H9 (cell line): ENCODE data around the gene METTL2A. TPM values are rescaled to one million over a fixed set of nuclear protein-coding genes. Genes with fewer than 3 reads are reported as not detected.
"Not testable (repeated sequence)": the region's sequence is repeated elsewhere in the genome, so short reads cannot be mapped to it uniquely, and the experiment has no call there.

Experiments used
- DNase-seq: peaks from one replicate; pipeline ENCODE4 v3.0.0-alpha.2; 2017
- H2AFZ ChIP-seq: one replicate; pipeline ENCODE4 v1.6.1; 2013; ENCODE audit warnings: mild to moderate bottlenecking, low read length, control low read depth, moderate library complexity
- H2AK5ac ChIP-seq: 2 replicates; pipeline ENCODE4 v1.6.1; 2013; ENCODE audit warnings: low read length, control low read depth, mixed read lengths; ENCODE audit not compliant: insufficient read length
- H2BK120ac ChIP-seq: one replicate; pipeline ENCODE4 v1.6.1; 2013; ENCODE audit warnings: low read depth, mild to moderate bottlenecking, low read length, control low read depth, inconsistent platforms; ENCODE audit not compliant: poor library complexity, severe bottlenecking
- H2BK12ac ChIP-seq: 2 replicates; pipeline ENCODE4 v1.6.1; 2013; ENCODE audit warnings: low read length, control low read depth, mixed read lengths, low read depth; ENCODE audit not compliant: insufficient read length
- H2BK15ac ChIP-seq: 2 replicates; pipeline ENCODE4 v1.6.1; 2013; ENCODE audit warnings: low read depth, low read length, control low read depth
- H2BK20ac ChIP-seq: one replicate; pipeline ENCODE4 v1.6.1; 2013; ENCODE audit warnings: low read depth, mild to moderate bottlenecking, low read length, control low read depth, inconsistent platforms; ENCODE audit not compliant: poor library complexity, severe bottlenecking
- H2BK5ac ChIP-seq: 2 replicates; pipeline ENCODE4 v1.6.1; 2013; ENCODE audit warnings: low read length, control low read depth, mixed read lengths; ENCODE audit not compliant: insufficient read length
- H3K14ac ChIP-seq: 2 replicates; pipeline ENCODE4 v1.6.1; 2013; ENCODE audit warnings: low read length, control low read depth; ENCODE audit not compliant: insufficient read depth
- H3K18ac ChIP-seq: 2 replicates; pipeline ENCODE4 v1.6.1; 2013; ENCODE audit warnings: low read depth, mild to moderate bottlenecking, mixed read lengths, low read length, control low read depth; ENCODE audit not compliant: insufficient read length
- H3K23ac ChIP-seq: 2 replicates; pipeline ENCODE4 v1.6.1; 2013; ENCODE audit warnings: low read length, control low read depth, mixed read lengths, low read depth; ENCODE audit not compliant: insufficient read length
- H3K23me2 ChIP-seq: 2 replicates; pipeline ENCODE4 v1.6.1; 2013; ENCODE audit warnings: low read depth, mild to moderate bottlenecking, mixed read lengths, low read length, control low read depth; ENCODE audit not compliant: insufficient read length, poor library complexity, severe bottlenecking
- H3K27ac ChIP-seq: 2 replicates; pipeline ENCODE4 v1.5.1; 2013; ENCODE audit warnings: low read length, control low read depth, mixed read lengths, low read depth; ENCODE audit not compliant: insufficient read length
- H3K27me3 ChIP-seq: 2 replicates; pipeline ENCODE4 v1.6.1; 2013; ENCODE audit warnings: low read length, control low read depth, inconsistent platforms; ENCODE audit not compliant: insufficient read depth
- H3K4ac ChIP-seq: 2 replicates; pipeline ENCODE4 v1.6.1; 2013; ENCODE audit warnings: low read depth, mild to moderate bottlenecking, control low read depth, inconsistent platforms, low read length, moderate library complexity
- H3K4me1 ChIP-seq: 2 replicates; pipeline ENCODE4 v1.6.1; 2013; ENCODE audit warnings: low read length, control low read depth, inconsistent platforms; ENCODE audit not compliant: insufficient read depth
- H3K4me2 ChIP-seq: 2 replicates; pipeline ENCODE4 v1.6.1; 2013; ENCODE audit warnings: low read length, control low read depth, mixed read lengths; ENCODE audit not compliant: insufficient read length, insufficient read depth
- H3K56ac ChIP-seq: 2 replicates; pipeline ENCODE4 v1.6.1; 2013; ENCODE audit warnings: low read depth, mild to moderate bottlenecking, mixed read lengths, low read length, control low read depth; ENCODE audit not compliant: insufficient read length
- H3K79me1 ChIP-seq: 2 replicates; pipeline ENCODE4 v1.6.1; 2013; ENCODE audit warnings: low read depth, mild to moderate bottlenecking, moderate library complexity, low read length, control low read depth, inconsistent platforms; ENCODE audit not compliant: insufficient read depth, poor library complexity, severe bottlenecking
- H3K79me2 ChIP-seq: 2 replicates; pipeline ENCODE4 v1.6.1; 2013; ENCODE audit warnings: low read length, control low read depth, inconsistent platforms; ENCODE audit not compliant: insufficient read depth
- H3K9ac ChIP-seq: 2 replicates; pipeline ENCODE4 v1.6.1; 2013; ENCODE audit warnings: low read length, control low read depth, mixed read lengths; ENCODE audit not compliant: insufficient read length; ENCODE audit errors: extremely low read depth
- H3K9me3 ChIP-seq: one replicate; pipeline ENCODE4 v1.6.1; 2013; ENCODE audit warnings: low read depth, low read length, inconsistent platforms; ENCODE audit not compliant: control insufficient read depth
- H3T11ph ChIP-seq: one replicate; pipeline ENCODE4 v1.6.1; 2013; ENCODE audit warnings: mild to moderate bottlenecking, low read length, control low read depth, inconsistent platforms
- H4K20me1 ChIP-seq: one replicate; pipeline ENCODE4 v1.6.1; 2013; ENCODE audit not compliant: control insufficient read depth, insufficient read length, insufficient read depth
- H4K5ac ChIP-seq: 2 replicates; pipeline ENCODE4 v1.6.1; 2013; ENCODE audit warnings: low read depth, mild to moderate bottlenecking, mixed read lengths, low read length, control low read depth; ENCODE audit not compliant: insufficient read length
- H4K8ac ChIP-seq: replicated peaks from 2 replicates; pipeline ENCODE4 v1.6.1; 2013; ENCODE audit warnings: low read length, control low read depth, mixed read lengths, low read depth; ENCODE audit not compliant: insufficient read length
- H4K91ac ChIP-seq: 2 replicates; pipeline ENCODE4 v1.6.1; 2013; ENCODE audit warnings: low read depth, mild to moderate bottlenecking, moderate library complexity, mixed read lengths, low read length, control low read depth; ENCODE audit not compliant: insufficient read length
- H3K27ac Mint-ChIP-seq, 3 experiments: 2 replicates in 2 of 3; 3 replicates in 1 of 3; pipeline ENCODE4 v1.8.0; 2020 to 2021; ENCODE audit warnings: mixed read lengths in 3 of 3, mild to moderate bottlenecking in 1 of 3, moderate library complexity in 1 of 3
- H3K27me3 Mint-ChIP-seq: 2 replicates; pipeline ENCODE4 v1.8.0; 2021; ENCODE audit warnings: low read depth, mild to moderate bottlenecking, moderate library complexity, mixed read lengths
- H3K36me3 Mint-ChIP-seq, 3 experiments: 2 replicates in 2 of 3; 3 replicates in 1 of 3; pipeline ENCODE4 v1.8.0; 2020 to 2021; ENCODE audit warnings: low read depth in 3 of 3, mixed read lengths in 3 of 3; ENCODE audit not compliant: insufficient read depth in 1 of 3
- H3K4me1 Mint-ChIP-seq, 2 experiments: 2 replicates each; pipeline ENCODE4 v1.8.0; 2020; ENCODE audit warnings: mixed read lengths in 2 of 2
- H3K4me3 Mint-ChIP-seq, 2 experiments: 2 replicates in 1 of 2; 3 replicates in 1 of 2; pipeline ENCODE4 v1.8.0; 2020 to 2021; ENCODE audit warnings: mild to moderate bottlenecking in 2 of 2, mixed read lengths in 2 of 2, moderate library complexity in 1 of 2
- H3K9me3 Mint-ChIP-seq, 2 experiments: 2 replicates in 1 of 2; 3 replicates in 1 of 2; pipeline ENCODE4 v1.8.0; 2020; ENCODE audit warnings: mild to moderate bottlenecking in 2 of 2, mixed read lengths in 2 of 2, moderate library complexity in 1 of 2
- WGBS: extraction: QIAGEN DNeasy Blood & Tissue Kit; methylation state at CpG from one replicate; pipeline ENCODE4 v1.1.7; 2013; ENCODE audit warnings: missing lambda C conversion rate, low lambda C conversion rate, mixed read lengths; ENCODE audit not compliant: insufficient read length; ENCODE audit errors: extremely low coverage; 5-methylcytosine and 5-hydroxymethylcytosine counted together
- long read RNA-seq: library from polyadenylated mRNA; unstranded; transcript quantifications from one replicate; pipeline ENCODE4 v2.0.0, GENCODE V29; 2020
- total RNA-seq: library from RNA; stranded (reverse); gene quantifications from 2 replicates; pipeline ENCODE4 v1.2.1, GENCODE V29; 2021
- TF ChIP-seq, protein P1 (sequence below): fragments of 200-600 bp; sonication (generic); conservative IDR thresholded peaks from 3 replicates; pipeline ENCODE4 v1.8.0; 2021; ENCODE audit warnings: antibody characterized with exemption, mild to moderate bottlenecking

Gene METTL2A, protein sequence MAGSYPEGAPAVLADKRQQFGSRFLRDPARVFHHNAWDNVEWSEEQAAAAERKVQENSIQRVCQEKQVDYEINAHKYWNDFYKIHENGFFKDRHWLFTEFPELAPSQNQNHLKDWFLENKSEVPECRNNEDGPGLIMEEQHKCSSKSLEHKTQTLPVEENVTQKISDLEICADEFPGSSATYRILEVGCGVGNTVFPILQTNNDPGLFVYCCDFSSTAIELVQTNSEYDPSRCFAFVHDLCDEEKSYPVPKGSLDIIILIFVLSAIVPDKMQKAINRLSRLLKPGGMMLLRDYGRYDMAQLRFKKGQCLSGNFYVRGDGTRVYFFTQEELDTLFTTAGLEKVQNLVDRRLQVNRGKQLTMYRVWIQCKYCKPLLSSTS
- 37.6 and 39.3 TPM in 2 replicates for total RNA-seq
- long read RNA-seq, transcript METTL2A-201 (9 exons, 2,537 nt), result major isoform, 267 of 360 reads
- long read RNA-seq, transcript METTL2A-202 (8 exons, 1,556 nt), result minor isoform, 57 of 360 reads
- long read RNA-seq, partial matches to known transcripts, result 13 of 360 reads
- long read RNA-seq, other reads (novel, unspliced or antisense), result 23 of 360 reads

DNA sequence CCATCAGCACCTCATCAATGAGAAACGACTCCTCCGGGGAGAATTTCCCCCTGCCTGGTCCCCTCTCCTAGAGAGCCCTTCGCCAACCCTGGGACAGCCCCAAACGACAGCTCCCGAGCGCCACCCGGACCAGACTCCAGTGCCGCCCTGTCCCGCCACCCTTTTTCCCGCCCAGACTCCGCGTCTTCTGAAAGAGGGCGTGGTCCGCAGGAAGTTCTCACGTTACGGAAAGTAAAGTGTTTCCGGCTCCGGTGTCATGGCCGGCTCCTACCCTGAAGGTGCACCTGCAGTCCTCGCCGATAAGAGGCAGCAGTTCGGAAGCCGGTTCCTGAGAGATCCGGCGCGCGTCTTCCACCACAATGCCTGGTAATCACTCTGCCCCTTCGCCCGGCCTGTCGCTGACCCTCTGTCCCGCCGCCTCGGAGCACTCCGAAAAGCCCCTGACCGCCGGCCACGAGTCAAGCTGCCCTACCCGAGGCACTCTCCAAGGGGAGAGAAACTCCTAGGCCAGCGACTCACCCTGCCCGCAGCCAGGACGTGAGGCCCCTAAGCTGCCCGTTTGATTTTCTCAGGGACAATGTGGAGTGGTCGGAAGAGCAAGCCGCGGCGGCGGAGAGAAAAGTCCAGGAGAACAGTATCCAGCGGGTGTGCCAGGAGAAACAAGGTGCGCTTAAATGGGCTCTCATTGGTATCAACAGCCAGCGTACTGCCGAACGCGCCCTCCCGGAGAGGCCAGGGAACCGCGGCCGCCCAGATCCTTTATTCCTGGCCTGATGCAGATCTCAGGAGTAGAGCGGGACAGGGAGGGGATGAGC, at the start of gene METTL2A:
Gene METTL2A, plus strand, starts transcription at position 251 of the 815 bp plus-strand sequence. Its CDS starts 6 bp downstream, at position 257.
- no CpG with 5 or more reads among the region's 58 CpGs for WGBS
- peak; percentile 98 for DNase-seq
- not testable (repeated sequence) for H4K20me1 ChIP-seq, H3K27ac ChIP-seq, H2BK20ac ChIP-seq, H3K79me1 ChIP-seq, H3K18ac ChIP-seq, H3T11ph ChIP-seq, H2BK12ac ChIP-seq, H3K4ac ChIP-seq, H3K27me3 ChIP-seq, H2BK5ac ChIP-seq, H3K79me2 ChIP-seq, H3K9me3 Mint-ChIP-seq, H3K23me2 ChIP-seq, H2AFZ ChIP-seq, H3K9me3 ChIP-seq, H2BK15ac ChIP-seq, H4K5ac ChIP-seq, H3K27me3 Mint-ChIP-seq, H3K23ac ChIP-seq, H2BK120ac ChIP-seq, H2AK5ac ChIP-seq, H4K91ac ChIP-seq, H3K4me1 ChIP-seq, H3K56ac ChIP-seq, H4K8ac ChIP-seq
- Mint-ChIP-seq H3K27ac (peak within 1 kb of the TSS; percentile 97 to 99 (median 98)), H3K4me1 (peaks cover 12 to 13% of the 10 kb centered on the region in 2 experiments), H3K36me3 (peaks cover 14 to 31% (median 23%) of the 10 kb centered on the region in 3 experiments; a peak in 6 of 7 replicates), H3K4me3 (peak within 1 kb of the TSS; percentile 98 to 99)
- Histone ChIP-seq H3K9ac (peak within 1 kb of the TSS; percentile 78), H3K14ac (peak within 1 kb of the TSS; percentile 52; the same call in 1 of the 2 replicates), H3K4me2 (peak within 1 kb of the TSS; percentile 69)
- TF ChIP-seq, protein P1, sequence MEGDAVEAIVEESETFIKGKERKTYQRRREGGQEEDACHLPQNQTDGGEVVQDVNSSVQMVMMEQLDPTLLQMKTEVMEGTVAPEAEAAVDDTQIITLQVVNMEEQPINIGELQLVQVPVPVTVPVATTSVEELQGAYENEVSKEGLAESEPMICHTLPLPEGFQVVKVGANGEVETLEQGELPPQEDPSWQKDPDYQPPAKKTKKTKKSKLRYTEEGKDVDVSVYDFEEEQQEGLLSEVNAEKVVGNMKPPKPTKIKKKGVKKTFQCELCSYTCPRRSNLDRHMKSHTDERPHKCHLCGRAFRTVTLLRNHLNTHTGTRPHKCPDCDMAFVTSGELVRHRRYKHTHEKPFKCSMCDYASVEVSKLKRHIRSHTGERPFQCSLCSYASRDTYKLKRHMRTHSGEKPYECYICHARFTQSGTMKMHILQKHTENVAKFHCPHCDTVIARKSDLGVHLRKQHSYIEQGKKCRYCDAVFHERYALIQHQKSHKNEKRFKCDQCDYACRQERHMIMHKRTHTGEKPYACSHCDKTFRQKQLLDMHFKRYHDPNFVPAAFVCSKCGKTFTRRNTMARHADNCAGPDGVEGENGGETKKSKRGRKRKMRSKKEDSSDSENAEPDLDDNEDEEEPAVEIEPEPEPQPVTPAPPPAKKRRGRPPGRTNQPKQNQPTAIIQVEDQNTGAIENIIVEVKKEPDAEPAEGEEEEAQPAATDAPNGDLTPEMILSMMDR, result peak; percentile 55
